Measurements from ENCODE around the gene CISD1.

CISD1 gene

GRCh38 chr10:58316874-58317273, 47.9 kb downstream of the CISD1 start:
- no peak for DNase-seq

DNA sequence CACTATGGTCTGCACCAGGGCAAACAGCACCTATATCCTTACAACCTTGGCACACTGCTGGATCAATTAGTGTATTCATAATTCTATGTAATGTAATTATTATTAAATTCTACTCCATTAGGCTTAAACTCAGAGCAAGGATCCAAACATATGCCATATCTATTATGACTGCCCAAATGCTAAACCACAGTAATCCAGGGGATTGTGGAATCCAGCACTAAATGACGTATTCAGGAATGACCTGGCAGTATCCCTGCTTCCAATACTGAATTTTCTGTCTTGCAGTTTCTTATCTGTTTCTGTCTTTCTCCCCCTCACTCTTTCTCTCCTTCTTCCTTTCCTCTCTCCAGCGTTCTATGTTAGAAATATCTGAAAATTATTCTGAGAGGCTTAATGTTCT, 49.4 kb downstream of the CISD1 start:
- DNase-seq, result no peak

GRCh38 chr10:58319599-58319998, 50.6 kb downstream of the CISD1 start:
- DNase-seq, result no peak

DNA sequence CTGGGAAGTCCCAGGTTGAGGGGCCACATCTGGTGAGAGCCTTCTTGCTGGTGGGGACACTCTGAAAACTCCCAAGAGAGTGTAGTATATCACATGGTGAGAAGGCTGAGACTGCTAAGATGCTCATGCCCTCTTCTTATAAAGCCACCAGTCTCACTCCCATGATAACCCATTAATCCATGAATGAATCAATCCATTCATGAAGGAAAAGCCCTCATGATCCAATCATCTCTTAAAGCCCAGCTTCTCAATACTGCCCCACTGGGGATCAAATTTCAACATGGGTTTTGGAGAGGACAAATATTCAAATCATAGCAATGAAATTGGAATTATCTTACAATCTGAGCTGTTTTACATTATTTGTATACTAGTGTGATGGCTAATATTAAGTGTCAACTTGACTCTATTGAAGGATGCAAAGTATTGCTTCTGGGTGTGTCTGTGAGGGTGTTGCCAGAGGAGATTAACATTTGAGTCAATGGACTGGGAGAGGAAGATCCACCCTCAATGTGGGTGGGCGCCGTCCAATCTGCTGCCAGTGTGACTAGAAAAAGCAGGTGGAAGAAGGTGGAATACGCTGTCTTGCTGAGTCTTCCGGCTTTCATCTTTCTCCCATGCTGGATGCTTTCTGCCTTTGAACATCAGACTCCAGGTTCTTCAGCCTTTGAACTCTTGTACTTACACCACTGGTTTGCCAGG, 51.5 kb downstream of the CISD1 start:
- no peak for DNase-seq

DNA sequence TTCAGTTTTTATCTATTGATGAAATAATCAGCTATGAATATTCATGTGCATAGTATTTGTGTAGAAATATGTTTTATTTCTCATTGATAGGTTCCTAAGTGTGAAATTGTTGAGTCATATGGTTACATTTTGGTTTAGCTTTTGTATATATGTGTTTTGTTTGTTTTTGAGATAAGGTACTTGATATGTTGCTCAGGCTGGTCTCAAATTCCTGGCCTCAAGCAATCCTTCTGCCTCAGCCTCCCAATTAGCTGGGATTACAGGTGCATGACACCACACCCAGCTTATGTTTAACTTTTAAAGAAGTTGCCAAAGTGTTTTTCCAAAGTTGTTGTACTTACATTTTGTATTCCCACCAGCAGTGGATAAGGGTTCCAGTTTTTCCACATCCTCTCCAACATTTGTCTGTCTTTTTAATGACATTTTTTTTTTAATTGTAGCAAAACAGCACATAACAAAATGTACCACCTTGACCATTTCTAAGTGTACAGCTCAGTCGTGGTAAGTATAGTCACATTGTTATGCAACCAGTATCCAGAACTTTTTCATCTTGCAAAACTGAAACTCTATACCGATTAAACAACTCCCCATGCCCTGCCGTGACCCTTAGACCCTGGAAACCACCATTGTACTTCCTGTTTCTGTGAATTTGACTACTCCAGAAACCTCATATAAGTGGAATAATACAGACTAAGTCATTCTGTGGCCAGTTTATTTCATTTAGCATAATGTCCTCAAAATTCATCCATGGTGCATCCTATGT, 53.3 kb downstream of the CISD1 start:
- no peak for DNase-seq

DNA sequence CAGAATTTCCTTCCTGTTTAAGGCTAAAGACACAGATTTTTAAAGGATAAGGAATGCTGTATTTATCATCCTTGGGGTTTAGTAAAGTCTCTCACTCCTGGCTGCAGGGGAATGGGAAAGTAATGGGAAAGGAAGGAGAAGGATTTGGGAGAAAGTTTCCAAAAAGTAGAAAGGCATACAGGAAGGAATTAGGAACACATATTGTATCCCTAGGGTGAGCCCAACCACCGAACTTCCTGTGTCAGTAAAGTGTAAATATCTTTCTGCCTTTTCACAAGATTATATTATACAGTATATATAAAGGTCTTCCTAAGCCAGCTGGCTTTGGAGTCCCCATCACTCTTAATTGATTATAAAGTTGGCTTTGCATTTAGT, 53.9 kb downstream of the CISD1 start:
- no peak for DNase-seq

GRCh38 chr10:58326967-58327381, 58.0 kb downstream of the CISD1 start:
- no peak for DNase-seq

DNA sequence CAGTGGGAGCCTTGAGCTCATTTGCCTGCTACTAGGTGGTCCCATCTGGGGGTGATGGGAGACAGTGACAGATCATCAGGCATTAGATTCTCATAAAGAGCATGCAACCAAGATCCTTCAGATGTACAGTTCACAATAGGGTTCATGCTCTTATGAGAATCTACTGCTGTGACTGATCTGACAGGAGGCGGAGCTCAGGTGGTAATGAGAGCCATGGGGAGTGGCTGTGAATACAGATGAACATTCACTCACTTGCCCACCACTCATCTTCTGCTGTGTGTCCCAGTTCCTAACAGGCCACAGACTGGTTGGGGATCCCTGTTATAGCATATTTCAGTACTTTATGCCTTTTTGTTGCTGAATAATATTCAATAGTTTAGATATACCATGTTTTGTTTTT, 59.3 kb downstream of the CISD1 start:
- no peak for DNase-seq

- DNase-seq, result no peak
Observed at GRCh38 chr10:58330431-58330830, 61.5 kb downstream of the CISD1 start.

DNA sequence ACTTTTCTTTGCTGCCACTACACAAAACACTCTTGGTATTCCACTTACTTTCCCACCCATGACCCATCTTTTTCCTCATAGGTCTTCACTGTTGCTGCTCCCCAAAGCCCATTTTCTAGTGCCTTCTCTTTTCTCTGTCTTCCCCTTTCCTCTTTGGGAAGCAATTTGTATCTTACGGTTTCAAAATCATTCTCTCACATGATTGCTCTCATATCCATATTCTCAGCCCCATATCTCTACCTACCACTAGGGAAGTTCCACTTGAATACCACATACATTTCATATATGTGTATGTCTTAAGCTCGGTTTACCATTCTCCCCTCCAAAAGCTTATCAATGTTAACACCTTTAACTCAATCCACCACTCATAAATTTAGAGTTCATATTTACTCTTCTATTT, 62.7 kb downstream of the CISD1 start:
- DNase-seq, result no peak

DNA sequence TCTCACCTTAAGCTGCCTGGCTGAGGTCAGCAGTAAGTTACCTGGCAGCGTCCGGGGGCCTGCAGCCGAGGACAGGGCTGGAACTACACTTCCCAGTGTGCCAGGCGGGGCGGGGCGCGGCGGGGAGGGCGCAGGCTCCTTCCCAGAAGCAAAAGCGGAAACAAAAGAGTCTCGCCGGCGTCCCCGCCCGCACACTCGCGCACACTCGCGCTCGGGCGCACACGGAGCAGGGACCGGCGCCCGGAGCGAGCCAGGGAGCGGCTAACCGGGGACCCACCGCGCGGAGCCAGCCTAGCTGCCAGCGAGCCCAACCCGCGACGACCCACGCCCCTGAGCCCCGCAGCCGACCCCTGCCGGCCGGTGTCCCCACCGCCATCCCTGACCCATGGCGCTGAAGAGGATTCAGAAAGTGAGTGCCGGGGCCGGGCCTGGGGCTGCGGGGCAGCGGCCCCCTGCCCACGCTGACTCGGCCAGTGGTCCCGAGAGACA, 65.9 kb downstream of the CISD1 start, which contains the start of gene UBE2D1:
UBE2D1 (plus strand) TSS at position 190 of the 489 bp plus-strand sequence; CDS start at position 386, 196 bp downstream.
- DNase-seq, result peak; percentile 62

DNA sequence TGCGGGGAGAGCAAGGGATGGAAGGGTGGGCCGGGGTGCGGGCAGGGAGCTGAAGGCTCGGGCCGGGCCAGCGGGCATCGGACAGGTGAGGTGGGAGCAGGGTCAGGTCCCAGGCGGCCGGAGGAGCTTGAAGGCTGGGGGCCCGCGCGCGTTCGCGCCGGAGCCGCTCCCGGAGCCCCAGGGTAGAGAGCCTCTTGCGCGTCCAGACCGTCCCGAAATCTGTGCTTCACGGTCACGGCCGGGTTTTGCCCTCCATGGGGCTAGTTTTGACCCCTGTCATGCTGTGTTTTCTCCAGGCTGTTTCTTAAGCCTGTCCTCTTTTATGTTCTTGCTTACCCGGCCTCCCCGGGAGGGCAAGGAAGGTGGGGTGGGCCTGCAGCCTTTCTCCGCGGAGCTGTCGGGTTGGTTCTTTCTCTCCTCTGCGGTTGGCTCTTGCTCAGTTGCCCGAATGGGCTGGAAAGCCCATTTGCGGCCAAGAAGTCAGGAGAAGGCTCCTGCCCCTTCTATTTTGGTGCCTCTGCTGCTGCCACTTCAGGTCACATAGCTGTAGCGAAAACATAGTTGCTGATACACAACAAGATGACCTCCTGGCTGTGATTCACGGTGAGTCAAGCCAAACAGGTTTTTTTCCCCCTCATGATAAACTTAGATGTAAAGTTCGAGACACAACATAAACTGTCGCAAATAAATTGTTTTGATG, 66.5 kb downstream of the CISD1 start:
- no peak for DNase-seq

- DNase-seq, result no peak
Observed at GRCh38 chr10:58336242-58336641, 67.3 kb downstream of the CISD1 start.
